Pancreas (tissue), 10 donors: ENCODE data around the gene VAV2. TPM values are rescaled to one million over a fixed set of nuclear protein-coding genes. Genes with fewer than 3 reads are reported as not detected.

Experiments
- ATAC-seq, 4 donors: fragments of 200-7000 bp; cut with Tn5 transposase; one replicate each; pipeline versions ENCODE4 v1.8.0 to v1.9.1; 2020; ENCODE audit warnings: mild to moderate bottlenecking in 4 of 4, moderate library complexity in 4 of 4
- DNase-seq, 6 donors: peaks; one replicate each; pipeline ENCODE4 v3.0.0-alpha.2; 2020
- FAIRE-seq: peaks from 2 replicates; lab custom pipeline; 2012; peaks lifted over from hg19 to GRCh38; lab: Jason Lieb, UNC
- H3K27ac ChIP-seq, 4 donors: fragments of 200-600 bp; sonication (generic); 1 replicate in 3 of 4; 2 replicates in 1 of 4; pipeline versions ENCODE4 v1.5.0 to v1.8.0; 2020
- H3K27me3 ChIP-seq, 4 donors: fragments of 200-600 bp; one replicate each; pipeline ENCODE4 v1.8.0; 2021
- H3K36me3 ChIP-seq, 3 donors: fragments of 200-600 bp; sonication (generic) in 1 of 3; one replicate each; pipeline versions ENCODE4 v1.5.0 to v1.8.0; 2020 to 2021
- H3K4me1 ChIP-seq, 3 donors: fragments of 200-600 bp; one replicate each; pipeline ENCODE4 v1.8.0; 2021
- H3K4me3 ChIP-seq, 4 donors: fragments of 200-600 bp; sonication (generic) in 2 of 4; one replicate each; pipeline versions ENCODE4 v1.5.0 to v1.8.0; 2020 to 2021
- H3K9me3 ChIP-seq, 4 donors: fragments of 200-600 bp; one replicate each; pipeline ENCODE4 v1.8.0; 2021
- CTCF ChIP-seq, 4 donors: fragments of 200-600 bp; sonication (generic) in 3 of 4; IDR thresholded peaks; one replicate each; pipeline versions ENCODE4 v1.5.0 to v1.8.0; 2021; ENCODE audit warnings: antibody characterized with exemption in 4 of 4
- WGBS, 2 donors: extraction: QIAGEN DNeasy Blood & Tissue Kit; methylation state at CpG; one replicate each; pipeline ENCODE4 v1.1.7; 2013; 5-methylcytosine and 5-hydroxymethylcytosine counted together
- intact Hi-C, 3 donors: fragments of 100-400 bp; cut with DNase I; formaldehyde crosslinking; loops; one replicate each; pipeline versions ENCODE4 v1.11.1 to v1.14.2; 2022
- polyA plus RNA-seq, 2 donors: library from polyadenylated mRNA; stranded (reverse); fragments of 200-250 nt; gene quantifications; one replicate each; pipeline ENCODE4 v1.2.3, GENCODE V29; 2013
- total RNA-seq, 6 donors: library from RNA; stranded (reverse); fragmentation: NEBNext Ultra II Directional in 4 of 6; extraction: Animal tissue kit (Norgen Biotek cat#: 25700) in 4 of 6; gene quantifications; one replicate each; pipeline versions ENCODE4 v1.2.1 to v1.2.4, GENCODE V29; 2021 to 2023
- donor health status: healthy with polysubstance abuse.
- donor health status: DM: no; HTN: no; CAD: no; lungs with moderate emphysema.
- donor health status: DM: no; HTN: no; CAD: no.
- donor health status: control.
- donor health status: control.
- donor health status: Bipolar disorder and iron deficiency.
- donor health status: DM: yes; HTN: yes; CAD: no.
- donor health status: DM: no; HTN: no; CAD: no.
- donor health status: DM: no; HTN: no; CAD: no.
- donor health status: DM: yes; HTN: yes; CAD: no.

The VAV2 gene
- total and polyA plus RNA-seq, 8 donors, result 20.5 to 41.0 (median 33.6) TPM

DNA sequence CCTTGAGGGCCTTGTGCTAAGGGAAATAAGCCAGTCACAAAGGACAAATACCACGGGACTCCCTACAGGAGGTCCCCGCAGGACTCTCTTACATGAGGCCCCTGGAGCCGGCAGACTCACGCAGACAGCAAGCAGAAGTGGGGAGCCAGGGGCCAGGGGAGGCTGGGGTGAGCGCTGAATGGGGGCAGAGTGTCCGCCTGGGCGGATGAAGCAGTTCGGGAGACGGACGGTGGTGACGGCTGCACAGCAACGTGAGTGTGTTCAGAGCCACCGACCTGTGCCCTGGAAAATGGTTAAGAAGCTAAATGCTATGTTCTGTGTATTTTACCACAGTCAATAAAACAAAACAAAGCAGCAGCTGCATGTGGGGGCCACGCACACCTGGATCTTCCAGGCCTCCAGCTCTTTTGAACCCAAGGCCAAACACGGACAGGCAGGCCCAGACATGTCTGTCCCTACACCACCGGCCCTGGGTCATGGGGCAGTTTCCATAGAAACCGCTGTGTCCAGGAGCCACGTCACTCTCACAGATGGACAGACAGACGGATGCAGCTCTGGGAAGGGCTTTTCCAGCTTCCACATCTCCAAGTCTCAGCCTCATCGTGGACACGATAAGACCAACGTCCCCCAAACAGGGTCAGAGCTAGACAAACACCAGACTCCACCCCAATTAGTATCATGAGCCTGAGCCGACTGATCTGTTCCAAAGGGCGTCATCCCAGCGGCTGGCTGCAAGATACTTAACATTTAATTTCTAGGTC, 103.9 kb downstream of the VAV2 start:
- peaks cover 0 to 12% (median 10%) of the 10 kb centered on the region in 3 donors for H3K4me1 ChIP-seq
- intact Hi-C loops, result no loop called here
- FAIRE-seq, result no peak
- peak in 3 of 4 donors; percentile 34 to 59 (median 37) for ATAC-seq
- H3K27me3 ChIP-seq, result no peaks in the 10 kb centered on the region
- peak overlapping the region in 2 of 4 donors; percentile 17 to 41 for H3K27ac ChIP-seq
- DNase-seq, result no peak
- no peak for TF ChIP-seq CTCF (IDR thresholded peaks at IDR 0.05)
- H3K9me3 ChIP-seq, result no peaks in the 10 kb centered on the region
- 66 to 69% methylated on average over 25 of the region's 25 CpGs for WGBS, 2 donors
- H3K4me3 ChIP-seq, result no peak overlapping the region
- no peaks in the 10 kb centered on the region for H3K36me3 ChIP-seq

DNA sequence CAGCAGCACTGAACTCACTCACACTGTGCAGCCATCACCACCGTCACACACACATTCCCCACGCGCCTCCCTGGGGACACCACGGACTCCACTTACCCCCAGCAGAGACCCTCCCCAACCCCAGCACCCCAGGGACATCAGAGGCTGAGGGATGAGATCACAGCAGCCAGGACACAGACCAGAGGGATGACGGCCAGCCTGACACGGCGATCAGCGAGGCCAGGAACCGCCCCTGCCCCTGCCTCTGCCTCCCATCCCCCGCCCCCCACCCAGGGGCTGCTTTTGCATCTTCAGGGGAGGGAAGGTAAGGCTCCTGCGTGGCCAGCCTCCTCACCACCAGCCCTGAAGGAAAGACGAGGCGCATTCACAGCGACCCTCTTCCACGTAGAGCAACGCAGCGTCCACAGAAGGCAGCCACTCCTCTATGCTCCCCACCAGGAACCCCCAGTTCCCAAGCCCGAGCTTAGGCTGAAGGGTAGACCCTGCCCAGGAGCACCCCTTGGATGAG, 104.5 kb downstream of the VAV2 start:
- no peak for ATAC-seq
- 86 to 89% methylated on average over 17 to 18 of the region's 18 CpGs for WGBS, 2 donors
- no peak overlapping the region for H3K4me3 ChIP-seq
- intact Hi-C loops, result no loop called here
- no peaks in the 10 kb centered on the region for H3K36me3 ChIP-seq
- H3K27ac ChIP-seq, result peak overlapping the region in 2 of 4 donors; percentile 17 to 41
- H3K4me1 ChIP-seq, result peaks cover 0 to 14% (median 8%) of the 10 kb centered on the region in 3 donors
- FAIRE-seq, result no peak
- H3K9me3 ChIP-seq, result no peaks in the 10 kb centered on the region
- no peaks in the 10 kb centered on the region for H3K27me3 ChIP-seq
- DNase-seq, result no peak
- no peak for TF ChIP-seq CTCF (IDR thresholded peaks at IDR 0.05)

- peaks cover 5 to 17% (median 10%) of the 10 kb centered on the region in 3 donors for H3K4me1 ChIP-seq
- H3K4me3 ChIP-seq, result no peak overlapping the region
- no peak overlapping the region for H3K27ac ChIP-seq
- no peak for ATAC-seq
- 77 to 81% methylated on average over 14 of the region's 14 CpGs for WGBS, 2 donors
- H3K9me3 ChIP-seq, result no peaks in the 10 kb centered on the region
- intact Hi-C loops, result no loop called here
- H3K36me3 ChIP-seq, result no peaks in the 10 kb centered on the region
- no peak for TF ChIP-seq CTCF (IDR thresholded peaks at IDR 0.05)
- no peak for FAIRE-seq
- no peaks in the 10 kb centered on the region for H3K27me3 ChIP-seq
- no peak for DNase-seq
Measured at GRCh38 chr9:133886563-133887501, 105.3 kb downstream of the VAV2 start.

- intact Hi-C loops, result no loop called here
- Histone ChIP-seq H3K27me3 (no peaks in the 10 kb centered on the region), H3K27ac (no peak overlapping the region), H3K4me3 (no peak overlapping the region), H3K36me3 (no peaks in the 10 kb centered on the region), H3K4me1 (peaks cover 14 to 30% (median 20%) of the 10 kb centered on the region in 3 donors), H3K9me3 (no peaks in the 10 kb centered on the region)
- FAIRE-seq (no peak), ATAC-seq (no peak), DNase-seq (no peak)
- 75 to 78% methylated on average over 19 of the region's 19 CpGs for WGBS, 2 donors
- no peak for TF ChIP-seq CTCF (IDR thresholded peaks at IDR 0.05)
Measured at GRCh38 chr9:133884907-133885744, 107.0 kb downstream of the VAV2 start.
